Dermis blood vessel endothelial cell (primary cell): ENCODE results near the gene NOS3. TPM values are rescaled to one million over a fixed set of nuclear protein-coding genes. Genes with fewer than 3 reads are reported as not detected.
"Not testable (repeated sequence)": the region's sequence is repeated elsewhere in the genome, so short reads cannot be mapped to it uniquely, and the experiment has no call there.

Experiments used
- DNase-seq: peaks from one replicate; pipeline ENCODE4 v3.0.0; 2010
- total RNA-seq: library from RNA; depleted of rRNA; stranded (reverse); fragments of >200 nt; gene quantifications from 2 replicates; pipeline ENCODE4 v1.2.3, GENCODE V29; 2014

The NOS3 gene
- total RNA-seq, 1 donor from 2014 or later: 33.4 TPM

DNA sequence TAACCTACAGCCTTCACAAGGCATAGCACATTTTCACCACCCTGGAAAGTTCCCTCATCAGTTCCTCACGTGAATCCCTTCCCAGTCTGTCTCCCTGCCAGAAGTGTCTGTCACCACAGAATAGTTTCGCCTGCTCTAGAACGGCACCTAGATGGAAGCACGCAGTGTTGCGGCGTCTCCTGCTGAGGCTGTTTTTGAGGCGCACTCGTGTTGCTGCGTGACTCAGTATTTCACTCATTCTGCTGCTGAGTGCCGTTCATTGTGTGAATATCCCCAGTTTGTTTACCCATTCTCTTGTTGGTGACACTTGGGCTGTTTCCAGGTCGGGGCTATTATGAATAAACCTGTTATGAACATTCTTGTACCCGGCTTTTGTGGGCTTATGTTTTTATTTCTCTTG is 12.8 kb downstream of the NOS3 start:
- peak; percentile 89 for DNase-seq

DNA sequence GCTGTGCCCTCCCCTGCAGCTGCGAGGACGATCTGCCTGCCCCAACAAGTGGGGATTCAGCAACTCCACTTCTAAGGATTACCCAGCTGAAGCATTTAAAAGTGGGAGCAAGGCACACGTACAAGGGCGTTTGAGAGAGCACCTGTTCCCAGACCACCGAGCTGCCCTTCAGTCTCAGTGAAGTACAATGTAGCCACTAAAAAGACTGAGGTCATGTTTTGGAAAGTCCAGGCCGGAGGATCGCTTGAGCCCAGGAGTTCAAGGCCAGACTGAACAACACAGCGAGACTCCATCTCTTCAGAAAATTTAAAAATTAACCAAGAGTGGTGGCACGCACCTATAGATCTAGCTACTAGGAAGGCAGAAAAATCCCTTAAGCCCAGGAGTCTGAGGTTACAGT is 14.7 kb downstream of the NOS3 start:
- DNase-seq: no peak

- DNase-seq: no peak
Observed at GRCh38 chr7:151006590-151007300, 15.9 kb downstream of the NOS3 start.

GRCh38 chr7:151007469-151007898 is 16.7 kb downstream of the NOS3 start:
- peak; percentile 23 for DNase-seq

DNA sequence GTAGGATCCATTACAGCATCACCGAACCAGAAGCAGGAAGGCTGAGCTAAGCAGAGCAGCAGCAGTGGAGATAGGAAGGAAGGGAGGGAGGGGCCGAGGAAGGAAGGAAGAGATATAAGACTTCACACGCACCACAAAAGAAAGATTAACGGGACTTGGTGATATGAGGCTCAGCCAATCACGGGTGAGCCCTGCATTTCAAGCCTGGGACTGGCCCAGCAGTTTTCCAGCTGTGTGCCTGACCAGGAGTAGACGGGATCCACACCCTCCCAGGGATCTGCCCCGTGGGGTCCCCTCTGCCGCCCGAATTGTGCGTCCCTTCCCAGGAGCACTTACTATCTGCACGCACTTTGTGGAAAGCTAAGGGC is 17.3 kb downstream of the NOS3 start:
- peak; percentile 72 for DNase-seq

- DNase-seq: peak; percentile 78
Observed at GRCh38 chr7:151008511-151009323, 17.9 kb downstream of the NOS3 start.

GRCh38 chr7:151009327-151010036 is 18.7 kb downstream of the NOS3 start:
- DNase-seq: no peak

DNA sequence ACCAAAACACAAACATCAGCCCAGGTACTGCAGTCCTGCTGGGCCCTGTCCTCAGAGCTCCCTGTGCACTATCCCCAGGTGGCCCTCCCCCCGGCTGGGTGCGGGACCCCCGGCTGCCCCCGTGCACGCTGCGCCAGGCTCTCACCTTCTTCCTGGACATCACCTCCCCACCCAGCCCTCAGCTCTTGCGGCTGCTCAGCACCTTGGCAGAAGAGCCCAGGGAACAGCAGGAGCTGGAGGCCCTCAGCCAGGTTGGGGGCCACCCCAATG is 19.2 kb downstream of the NOS3 start:
- DNase-seq: no peak

GRCh38 chr7:151010307-151011096 is 19.7 kb downstream of the NOS3 start:
- no peak for DNase-seq

GRCh38 chr7:151011097-151011409 is 20.2 kb downstream of the NOS3 start:
- DNase-seq: no peak

DNA sequence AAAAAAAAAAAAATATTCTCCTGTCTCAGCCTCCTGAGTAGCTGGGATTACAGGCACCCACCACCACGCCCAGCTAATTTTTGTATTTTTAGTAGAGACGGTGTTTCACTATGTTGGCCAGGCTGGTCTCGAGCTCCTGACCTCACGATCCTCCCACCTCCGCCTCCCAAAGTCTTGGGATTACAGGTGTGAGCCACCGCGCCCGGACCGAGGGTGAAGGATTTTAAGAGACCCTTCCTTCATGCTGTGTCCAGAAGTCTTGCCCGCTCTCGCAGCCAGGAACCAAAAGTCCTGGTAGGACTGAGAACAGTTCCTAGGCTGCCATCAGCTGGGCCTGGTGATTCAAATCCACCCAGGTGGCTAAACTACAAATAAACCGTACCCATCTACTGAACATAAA is 20.8 kb downstream of the NOS3 start:
- DNase-seq: not testable (repeated sequence)

- no peak for DNase-seq
Observed at GRCh38 chr7:151012031-151012692, 21.3 kb downstream of the NOS3 start.

DNA sequence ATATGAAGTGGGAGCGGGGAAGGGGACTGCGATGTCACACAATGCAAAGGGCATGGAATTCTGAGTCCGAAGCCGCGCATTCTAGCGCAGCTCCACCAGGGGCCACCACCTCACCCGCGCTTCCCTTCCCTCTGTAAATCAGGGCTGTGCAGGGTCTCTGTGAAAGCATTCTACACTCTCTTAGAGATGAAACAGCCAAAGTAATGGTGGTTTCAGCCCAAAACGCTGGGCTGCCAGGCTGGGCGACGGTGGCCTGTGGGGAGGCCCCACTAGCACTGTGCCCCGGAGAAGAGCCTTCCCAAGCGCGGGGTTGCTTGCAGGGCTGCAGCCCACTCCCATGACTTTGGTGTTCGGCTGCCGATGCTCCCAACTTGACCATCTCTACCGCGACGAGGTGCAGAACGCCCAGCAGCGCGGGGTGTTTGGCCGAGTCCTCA is 22.1 kb downstream of the NOS3 start:
- peak; percentile 39 for DNase-seq

- no peak for DNase-seq
Observed at GRCh38 chr7:151013356-151013732, 22.5 kb downstream of the NOS3 start.

GRCh38 chr7:151013733-151014497 is 23.1 kb downstream of the NOS3 start:
- DNase-seq: no peak

DNA sequence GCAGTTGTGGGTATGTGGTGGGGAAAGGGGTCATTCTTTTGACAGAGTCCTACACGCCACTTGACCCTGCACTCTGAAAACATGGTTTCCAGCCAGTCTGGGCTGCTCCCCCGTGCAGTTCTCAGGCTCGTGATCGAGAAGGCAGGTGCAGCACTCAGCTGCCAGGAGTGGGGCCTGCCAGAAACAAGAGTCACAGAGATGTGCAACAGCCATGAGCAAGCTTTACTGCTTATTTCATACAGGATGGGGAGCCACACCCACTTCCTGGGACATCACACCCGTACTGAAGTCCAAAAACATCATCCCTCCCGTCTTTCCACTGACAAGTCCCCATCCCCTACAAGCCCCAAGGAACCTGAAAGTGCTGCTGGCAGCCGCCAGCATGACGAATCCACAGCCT is 24.1 kb downstream of the NOS3 start:
- DNase-seq: no peak

GRCh38 chr7:151015967-151016366 is 25.1 kb downstream of the NOS3 start:
- no peak for DNase-seq

DNA sequence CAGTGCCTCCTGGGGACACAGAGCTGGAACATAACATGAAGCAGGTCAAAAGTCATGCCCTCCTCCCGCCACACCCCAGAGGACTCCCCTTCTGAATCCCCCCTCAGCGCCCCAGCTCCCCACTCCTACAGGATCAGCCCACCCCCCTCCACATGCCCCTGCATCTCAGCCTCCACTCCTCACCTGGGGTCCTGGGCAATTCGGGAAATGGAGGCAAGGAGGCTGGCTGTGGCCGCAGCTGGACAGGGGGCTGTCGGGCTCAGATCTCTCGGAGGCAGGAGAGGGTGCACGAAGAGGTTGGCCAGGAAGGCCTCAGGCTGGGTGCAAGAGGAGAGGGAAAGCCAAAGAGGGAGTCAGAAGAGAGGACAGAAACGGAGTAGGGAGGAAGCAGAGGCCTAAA is 25.7 kb downstream of the NOS3 start:
- DNase-seq: no peak

- DNase-seq: no peak
Observed at GRCh38 chr7:151016942-151017341, 26.1 kb downstream of the NOS3 start.

DNA sequence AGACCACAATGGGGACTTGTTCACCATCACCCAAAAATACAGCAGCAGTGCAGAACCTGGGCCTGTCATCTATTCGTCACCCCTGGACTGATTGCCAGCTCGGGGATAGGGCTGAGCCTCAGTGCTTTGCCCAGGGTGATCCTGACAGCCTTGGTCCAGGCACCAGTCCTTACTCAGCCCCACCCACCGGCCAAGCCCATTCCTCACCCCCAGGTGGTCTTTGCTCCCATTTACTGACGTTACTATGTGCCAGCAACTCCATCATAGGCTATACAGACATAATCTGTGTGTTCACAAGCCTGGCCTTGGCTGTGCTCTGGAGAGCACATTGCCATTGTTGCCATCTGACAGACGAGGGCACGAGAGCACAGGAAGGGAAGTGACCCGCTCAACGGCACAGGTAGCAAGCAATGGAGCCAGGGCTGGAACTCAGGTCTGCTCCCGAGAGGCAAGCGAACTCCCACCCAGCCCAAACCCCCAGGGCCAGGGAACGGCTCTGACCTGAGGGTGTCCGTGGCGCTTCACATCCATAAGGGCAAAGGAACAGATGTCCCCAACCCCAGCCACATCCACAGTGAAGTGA is 26.6 kb downstream of the NOS3 start:
- no peak for DNase-seq

GRCh38 chr7:151017953-151018420 is 27.2 kb downstream of the NOS3 start:
- DNase-seq: peak; percentile 72
